Measurements from ENCODE around the gene PRM2.

Gene PRM2

GRCh38 chr16:11245988-11246387, 30.3 kb downstream of the PRM2 start:
- DNase-seq, result no peak

GRCh38 chr16:11245222-11245737, 31.0 kb downstream of the PRM2 start:
- DNase-seq, result no peak

- no peak for DNase-seq
These were observed 33.6 kb downstream of the PRM2 start for GRCh38 chr16:11242658-11243057.

GRCh38 chr16:11241480-11242204, 34.6 kb downstream of the PRM2 start:
- no peak for DNase-seq

- DNase-seq, result peak in 1 of 2 donors; percentile 67
These were observed 35.4 kb downstream of the PRM2 start for GRCh38 chr16:11240636-11241473.

- no peak for DNase-seq
These were observed 36.3 kb downstream of the PRM2 start for GRCh38 chr16:11239644-11240632.

GRCh38 chr16:11238272-11239202, 37.7 kb downstream of the PRM2 start:
- DNase-seq, result no peak

GRCh38 chr16:11236461-11237254, 39.6 kb downstream of the PRM2 start:
- DNase-seq, result peak in 1 of 2 donors; percentile 52

GRCh38 chr16:11235703-11235991, 40.6 kb downstream of the PRM2 start:
- no peak for DNase-seq

GRCh38 chr16:11234884-11235702, 41.2 kb downstream of the PRM2 start:
- DNase-seq, result no peak

- peak; percentile 52 to 77 for DNase-seq
These were observed 42.4 kb downstream of the PRM2 start for GRCh38 chr16:11233727-11234376.

GRCh38 chr16:11232852-11233726, 43.2 kb downstream of the PRM2 start:
- peak; percentile 96 to 97 for DNase-seq

GRCh38 chr16:11232302-11232851, 43.9 kb downstream of the PRM2 start:
- DNase-seq, result no peak

GRCh38 chr16:11231367-11231970, 44.8 kb downstream of the PRM2 start:
- DNase-seq, result no peak

GRCh38 chr16:11229906-11230305, 46.4 kb downstream of the PRM2 start:
- DNase-seq, result no peak

- no peak for DNase-seq
These were observed 46.8 kb downstream of the PRM2 start for GRCh38 chr16:11229432-11229831.

Data from CD4-positive, alpha-beta T cell treated with Interferon alpha-2 for 1 hour (primary cell).